GM21619 (cell line): ENCODE measurements around the gene NSMF.

Experiments
- ATAC-seq: cut with Tn5 transposase; IDR thresholded peaks from one replicate; pipeline ENCODE4 v1.9.1; 2021; ENCODE audit not compliant: unreplicated experiment

The NSMF gene

GRCh38 chr9:137492464-137493363, 33.6 kb upstream of the NSMF start:
- no peak for ATAC-seq

DNA sequence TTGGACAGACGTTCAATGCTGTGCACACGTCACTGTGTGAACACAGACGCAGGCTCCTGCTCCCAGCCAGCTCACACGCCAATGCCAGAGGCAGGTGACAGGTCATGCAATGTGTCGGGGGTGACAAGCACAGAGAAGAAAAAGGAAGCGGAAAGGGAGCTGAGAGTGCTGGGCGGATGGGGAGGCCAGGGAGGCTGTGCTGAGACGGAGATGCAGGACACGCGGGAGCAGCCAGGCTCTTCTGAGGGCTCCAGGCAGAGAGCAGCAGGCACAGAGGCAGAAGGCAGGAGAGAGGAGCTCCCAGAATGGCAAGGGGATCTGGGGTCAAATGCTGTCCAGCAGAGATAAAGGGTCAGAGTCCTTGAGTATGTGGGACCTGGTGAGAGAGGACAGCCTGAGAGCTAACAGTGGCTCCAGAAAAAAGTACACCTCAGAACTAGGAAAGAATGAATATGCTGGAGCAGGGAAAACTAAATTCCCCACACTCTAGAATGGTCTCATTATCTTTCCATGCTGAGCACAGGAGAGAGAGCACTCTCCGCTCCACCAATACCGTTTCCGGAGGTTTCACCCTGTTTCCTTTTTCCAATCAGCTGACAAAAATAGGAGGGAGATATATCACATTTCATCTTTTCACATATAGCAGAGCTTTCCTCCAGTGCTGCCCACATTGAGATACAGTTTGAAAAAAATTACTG, 32.8 kb upstream of the NSMF start:
- ATAC-seq = no peak

DNA sequence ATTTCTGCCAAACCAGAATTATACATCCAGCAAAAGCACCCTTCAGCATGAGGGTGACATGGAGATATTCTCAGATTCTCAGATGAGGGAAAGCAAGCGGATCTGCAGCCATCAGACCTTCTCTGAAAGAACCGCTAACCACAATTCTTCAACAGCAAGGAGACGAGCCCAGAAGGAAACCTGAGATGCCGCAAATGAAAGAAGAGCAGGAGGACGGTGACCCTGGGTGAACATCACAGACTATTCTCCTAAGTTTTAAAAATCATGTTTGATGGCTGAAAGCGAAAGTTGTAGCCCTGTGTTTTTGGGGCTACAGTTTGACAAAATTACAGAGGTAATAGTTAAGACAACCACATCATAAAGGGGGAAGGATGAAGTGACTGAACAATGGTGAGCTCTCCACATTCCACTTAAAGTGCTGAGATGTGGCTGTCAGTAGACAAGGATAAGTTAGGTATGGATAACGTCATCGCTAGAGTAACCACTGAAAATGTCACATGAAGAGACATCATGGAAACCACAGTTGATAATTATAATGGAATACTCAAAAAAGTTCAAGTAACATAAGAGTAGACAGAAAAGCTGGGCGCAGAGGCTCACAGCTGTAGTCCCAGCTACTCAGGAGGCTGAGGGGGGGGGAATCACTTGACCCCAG, 31.5 kb upstream of the NSMF start:
- ATAC-seq = no peak

- ATAC-seq = no peak
These were observed 29.8 kb upstream of the NSMF start for GRCh38 chr9:137488906-137489305.

DNA sequence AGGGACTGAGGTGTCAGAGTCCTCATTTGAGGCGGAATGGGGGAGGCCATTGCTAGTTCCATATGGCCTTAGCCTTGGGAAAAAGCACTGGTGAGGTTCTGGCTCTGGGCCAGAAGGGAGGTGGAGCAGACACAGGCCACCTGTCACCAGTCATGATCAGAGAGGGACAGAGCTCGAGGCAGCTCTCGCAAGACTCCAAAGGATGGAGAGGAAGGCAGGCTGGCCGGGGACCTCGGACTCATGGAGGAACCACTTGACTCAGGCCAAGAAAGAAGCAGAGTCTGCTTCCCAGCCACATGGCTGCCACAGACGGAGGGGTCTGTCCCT, 29.2 kb upstream of the NSMF start:
- no peak for ATAC-seq

- no peak for ATAC-seq
These were observed 28.6 kb upstream of the NSMF start for GRCh38 chr9:137487454-137488326.

GRCh38 chr9:137486545-137487453, 27.7 kb upstream of the NSMF start:
- no peak for ATAC-seq

- ATAC-seq = no peak
These were observed 27.0 kb upstream of the NSMF start for GRCh38 chr9:137486141-137486490.

DNA sequence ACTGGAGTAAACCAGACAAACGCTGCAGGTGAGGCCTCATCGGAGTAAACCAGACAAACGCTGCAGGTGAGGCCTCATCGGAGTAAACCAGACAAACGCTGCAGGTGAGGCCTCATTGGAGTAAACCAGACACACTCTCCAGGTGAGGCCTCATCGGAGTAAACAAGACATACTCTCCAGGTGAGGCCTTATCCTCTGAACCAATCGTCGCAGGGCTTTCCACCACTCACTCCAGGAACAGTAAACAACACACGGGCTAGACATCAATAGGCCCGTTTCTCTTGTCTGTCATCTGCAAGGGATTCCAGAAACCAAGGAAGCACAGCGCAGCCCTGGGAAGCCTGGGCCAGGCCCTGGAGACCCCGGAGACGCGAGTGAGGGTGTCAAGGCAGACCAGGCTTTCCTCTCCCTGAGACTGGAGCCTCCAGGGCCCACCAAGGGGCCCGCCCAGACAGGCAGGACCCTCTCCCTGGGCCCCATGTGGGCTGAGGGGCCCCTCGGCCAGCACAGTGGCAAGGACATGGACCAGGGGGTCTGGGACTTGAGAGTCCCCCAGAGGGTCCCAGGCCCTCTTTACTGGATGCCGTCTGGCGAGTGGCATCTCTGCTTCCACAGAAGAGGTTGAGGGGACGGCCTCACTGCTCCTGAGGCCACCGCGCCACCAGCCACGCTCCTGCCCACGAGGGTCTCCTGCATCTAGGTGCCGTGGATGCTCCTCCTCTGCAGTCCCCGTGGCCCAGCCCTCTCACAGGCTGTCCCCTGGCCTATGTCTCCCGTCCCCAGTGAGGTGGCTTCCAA, 26.4 kb upstream of the NSMF start:
- no peak for ATAC-seq

DNA sequence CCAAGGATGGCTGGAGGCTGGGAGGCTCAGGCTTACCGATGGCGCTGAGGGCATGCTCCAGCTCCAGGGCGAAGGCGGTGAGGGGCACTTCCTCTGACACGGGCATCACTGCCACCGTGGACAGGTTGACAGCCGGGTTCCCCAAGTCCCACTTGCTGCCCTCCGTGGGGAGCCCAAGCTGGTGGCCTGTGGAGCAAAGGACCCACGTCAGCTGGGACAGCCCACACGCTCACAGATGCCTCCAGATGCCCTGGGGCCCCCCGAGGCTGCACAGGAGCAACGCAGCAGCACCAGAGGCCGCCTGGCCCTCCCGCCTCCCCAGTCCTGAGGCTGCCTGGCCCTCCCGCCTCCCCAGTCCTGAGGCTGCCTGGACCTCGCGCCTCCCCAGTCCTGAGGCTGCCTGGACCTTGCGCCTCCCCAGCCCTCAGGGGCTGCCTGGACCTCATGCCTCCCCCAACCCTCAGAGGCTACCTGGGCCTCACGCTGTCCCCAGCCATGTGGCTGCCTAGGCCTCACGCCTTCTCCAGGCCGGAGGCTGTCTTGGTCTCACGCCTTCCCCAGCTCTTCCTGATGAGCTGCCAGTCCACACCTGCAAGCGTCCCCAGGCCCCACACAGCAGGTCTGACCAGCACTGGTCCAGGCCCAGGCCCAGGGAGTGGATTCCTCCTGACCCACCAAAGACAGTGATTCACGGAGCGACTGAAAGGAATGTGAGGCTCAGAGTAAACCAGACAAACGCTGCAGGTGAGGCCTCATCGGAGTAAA, 25.6 kb upstream of the NSMF start:
- ATAC-seq = no peak

DNA sequence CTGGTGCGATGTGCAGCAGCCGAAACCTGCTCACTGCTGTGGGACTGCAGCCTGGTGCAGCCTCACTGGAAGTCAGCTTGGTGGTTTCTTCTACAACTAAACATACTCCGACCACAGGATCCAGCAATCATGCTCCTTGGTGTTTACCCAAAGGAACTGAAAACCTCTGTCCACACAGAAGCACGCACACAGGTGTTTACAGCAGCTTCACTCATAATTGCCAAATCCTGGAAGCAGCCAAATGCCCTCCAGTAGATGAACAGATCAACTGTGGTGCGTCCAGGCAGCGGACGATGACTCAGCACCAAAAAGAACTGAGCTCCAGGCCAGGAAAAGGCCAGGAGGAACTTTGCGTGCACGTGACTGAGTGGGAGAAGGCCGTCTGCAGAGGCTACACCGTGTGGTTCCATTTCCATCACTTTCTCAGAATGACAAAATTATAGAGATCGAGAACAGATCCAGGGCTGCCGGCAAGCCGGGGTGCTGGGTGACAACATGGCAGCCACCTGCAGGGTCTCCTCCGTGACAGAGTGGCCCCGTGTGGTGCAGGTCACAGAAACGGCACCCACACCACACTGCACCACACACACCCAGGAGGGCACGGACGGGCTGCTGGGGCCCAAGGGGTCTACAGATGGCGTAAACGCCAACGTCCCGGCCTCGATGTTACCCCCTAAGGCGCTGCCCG, 23.1 kb upstream of the NSMF start:
- no peak for ATAC-seq

GRCh38 chr9:137480686-137481683, 21.9 kb upstream of the NSMF start:
- ATAC-seq = no peak

DNA sequence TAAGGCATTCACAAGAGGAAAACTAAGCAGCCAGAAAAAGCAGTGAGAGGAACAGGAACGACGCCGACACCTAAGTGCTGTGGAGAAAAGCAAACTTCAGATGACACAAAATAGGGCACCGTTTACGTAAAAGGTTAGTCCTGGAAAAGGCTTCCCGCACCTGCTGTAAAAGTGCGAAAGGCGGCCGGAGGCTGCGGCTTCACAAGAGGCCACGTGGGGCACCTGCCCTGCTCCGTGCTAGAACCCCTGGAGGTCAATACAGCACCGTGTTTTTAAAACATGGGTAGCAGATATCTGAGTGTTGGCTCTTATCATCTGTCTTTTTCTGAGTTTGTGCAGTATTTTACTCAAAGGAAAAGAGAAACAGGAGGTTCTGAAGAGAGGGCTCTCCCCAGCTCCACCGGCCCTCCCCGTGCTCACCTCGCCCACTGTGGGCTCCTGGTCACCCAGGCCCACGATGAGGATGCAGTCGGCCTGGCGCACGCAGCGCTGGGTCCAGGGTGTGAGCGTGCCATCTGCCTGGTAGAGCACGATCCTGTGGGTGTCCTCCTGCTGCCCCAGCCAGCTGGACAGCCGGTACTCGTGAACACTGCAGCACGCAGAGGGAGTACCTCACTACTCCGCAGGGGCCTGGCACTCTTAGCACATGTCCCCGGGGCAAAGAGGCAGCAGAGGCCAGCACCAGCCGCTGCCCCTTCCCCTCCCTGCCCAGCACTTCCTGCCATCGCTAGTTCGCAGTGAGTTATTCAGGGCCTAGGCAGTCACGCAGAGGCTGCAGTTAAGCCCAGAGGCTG, 21.0 kb upstream of the NSMF start:
- ATAC-seq = no peak

DNA sequence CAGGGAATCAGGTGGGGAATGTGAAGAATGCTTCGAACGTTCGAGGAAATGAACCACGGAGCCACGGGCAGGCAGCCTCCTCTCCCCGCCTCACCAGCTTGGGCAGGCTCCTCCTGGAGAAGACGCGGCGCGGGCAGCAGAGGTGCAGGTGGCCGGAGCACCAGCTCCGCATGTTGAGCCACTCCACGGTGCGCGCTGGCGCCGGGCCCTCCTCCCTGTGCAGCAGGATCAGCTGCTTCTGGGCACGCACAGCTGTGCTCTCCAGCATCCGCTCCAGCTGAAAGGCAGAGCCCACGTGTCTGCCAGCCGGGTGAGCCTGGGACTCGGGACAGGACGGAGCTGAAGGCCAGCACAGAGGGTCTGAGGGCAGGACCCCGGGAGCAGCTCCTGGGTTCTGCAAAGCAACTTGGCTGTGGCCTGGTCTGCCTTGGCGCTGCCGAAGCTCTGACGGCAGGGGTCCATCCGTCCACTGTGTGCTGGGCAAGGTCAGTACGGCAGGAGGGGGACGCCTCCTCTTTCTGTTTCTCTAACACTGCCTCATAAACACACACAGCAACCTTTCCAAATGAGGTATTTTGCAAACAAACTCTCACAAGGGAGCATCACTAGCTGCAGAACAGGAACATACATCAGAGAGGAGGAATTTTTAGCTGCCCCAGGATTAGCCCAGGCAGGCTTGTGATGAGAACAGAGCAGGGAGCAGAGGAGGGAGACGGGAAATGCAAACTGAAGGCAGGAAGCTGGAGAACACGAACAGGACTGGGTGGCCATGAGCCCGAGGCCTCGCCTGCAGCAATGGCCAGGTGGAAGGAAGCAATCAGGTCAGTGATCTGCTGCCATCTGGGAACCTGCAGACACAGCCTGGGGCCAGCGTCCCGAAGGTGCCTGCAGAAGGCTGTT, 20.1 kb upstream of the NSMF start:
- ATAC-seq = no peak

DNA sequence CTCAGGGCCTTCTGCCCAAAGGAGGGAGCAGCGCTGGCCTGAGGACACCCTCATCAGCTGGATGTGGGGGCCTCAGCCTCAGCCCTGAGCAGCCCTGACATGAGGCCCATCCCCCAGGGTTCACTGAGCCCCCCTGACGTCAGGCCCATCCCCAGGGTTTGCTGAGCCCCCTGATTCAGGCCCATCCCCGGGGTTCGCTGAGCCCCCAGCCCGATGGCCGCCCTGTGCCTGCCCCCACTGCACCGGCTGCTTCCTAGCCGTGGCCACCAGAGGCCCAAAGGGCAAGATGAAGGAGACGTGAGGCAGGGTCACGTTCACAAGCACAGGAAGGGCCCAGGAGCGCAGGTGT, 19.5 kb upstream of the NSMF start:
- ATAC-seq = no peak
